Urinary bladder (tissue), 4 donors: ENCODE data around the gene DRC7. TPM values are rescaled to one million over a fixed set of nuclear protein-coding genes. Genes with fewer than 3 reads are reported as not detected.

ENCODE experiments used
- DNase-seq: peaks from one replicate; pipeline ENCODE4 v3.0.0-alpha.2; 2015; ENCODE audit errors: extremely low spot score
- H3K27ac ChIP-seq: one replicate; pipeline ENCODE4 v1.5.1; 2013; ENCODE audit warnings: low read depth, mild to moderate bottlenecking, moderate library complexity
- H3K36me3 ChIP-seq: one replicate; pipeline ENCODE4 v1.6.1; 2013; ENCODE audit warnings: mild to moderate bottlenecking, moderate library complexity; ENCODE audit not compliant: insufficient read depth
- H3K4me1 ChIP-seq: one replicate; pipeline ENCODE4 v1.6.1; 2013; ENCODE audit warnings: mild to moderate bottlenecking, moderate library complexity; ENCODE audit not compliant: insufficient read depth
- H3K4me3 ChIP-seq: one replicate; pipeline ENCODE4 v1.5.1; 2013; ENCODE audit warnings: low read depth, low read length
- WGBS: extraction: QIAGEN DNeasy Blood & Tissue Kit; methylation state at CpG from one replicate; pipeline ENCODE4 v1.1.7; 2013; 5-methylcytosine and 5-hydroxymethylcytosine counted together
- polyA plus RNA-seq: library from polyadenylated mRNA; stranded (reverse); fragments of 200-250 nt; gene quantifications from one replicate; pipeline ENCODE4 v1.2.3, GENCODE V29; 2013
- total RNA-seq: library from RNA; depleted of rRNA; stranded (reverse); fragments of >200 nt; gene quantifications from one replicate; pipeline ENCODE4 v1.2.3, GENCODE V29; 2014
- donor health status: healthy with polysubstance abuse.
- donor health status: healthy.

The DRC7 gene
- total and polyA plus RNA-seq, 2 donors, result not detected

DNA sequence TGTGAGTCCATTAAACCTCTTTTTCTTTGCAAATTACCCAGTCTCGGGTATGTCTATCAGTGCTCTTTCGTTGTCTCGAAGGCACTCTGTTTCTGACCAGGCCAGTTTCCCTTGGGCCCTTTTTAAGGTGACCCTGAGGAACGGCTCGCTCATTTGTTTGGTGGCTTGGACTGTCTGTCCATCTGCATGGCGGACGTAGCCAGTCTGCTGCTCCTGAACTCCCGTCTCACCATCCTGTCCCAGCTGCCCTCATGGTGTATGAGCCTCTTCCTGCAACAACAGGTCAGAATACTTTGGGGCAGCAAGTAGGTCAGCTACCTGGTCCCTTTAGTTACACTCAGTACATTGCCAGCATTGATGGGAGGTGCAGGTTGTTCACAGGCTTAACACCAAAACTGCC, 19.0 kb downstream of the DRC7 start:
- Histone ChIP-seq H3K27ac (no peak overlapping the region), H3K36me3 (no peaks in the 10 kb centered on the region), H3K4me3 (no peak overlapping the region), H3K4me1 (no peaks in the 10 kb centered on the region)
- 88% methylated on average over 8 of the region's 8 CpGs for WGBS
- no peak for DNase-seq

DNA sequence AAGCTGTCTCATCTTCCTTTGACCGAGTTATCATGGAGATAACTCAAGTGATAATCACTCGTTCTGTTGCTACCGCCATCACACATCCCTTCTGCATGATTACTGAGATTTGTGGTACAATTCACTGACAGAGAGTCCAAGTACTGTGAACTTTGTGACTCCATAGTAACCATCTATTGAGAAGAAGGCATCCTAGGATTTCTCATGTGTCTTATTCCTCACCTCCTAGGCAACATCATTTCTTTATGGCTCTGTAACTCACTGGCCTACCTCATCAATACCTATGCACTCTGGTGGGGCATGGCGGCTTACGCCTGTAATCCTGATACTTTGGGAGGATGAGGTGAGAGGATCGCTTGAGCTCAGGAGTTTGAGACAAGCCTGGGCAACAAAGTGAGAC, 19.4 kb downstream of the DRC7 start:
- DNase-seq, result no peak
- WGBS, result 84% methylated on average over 6 of the region's 6 CpGs
- no peaks in the 10 kb centered on the region for H3K4me1 ChIP-seq
- no peaks in the 10 kb centered on the region for H3K36me3 ChIP-seq
- H3K27ac ChIP-seq, result no peak overlapping the region
- no peak overlapping the region for H3K4me3 ChIP-seq

DNA sequence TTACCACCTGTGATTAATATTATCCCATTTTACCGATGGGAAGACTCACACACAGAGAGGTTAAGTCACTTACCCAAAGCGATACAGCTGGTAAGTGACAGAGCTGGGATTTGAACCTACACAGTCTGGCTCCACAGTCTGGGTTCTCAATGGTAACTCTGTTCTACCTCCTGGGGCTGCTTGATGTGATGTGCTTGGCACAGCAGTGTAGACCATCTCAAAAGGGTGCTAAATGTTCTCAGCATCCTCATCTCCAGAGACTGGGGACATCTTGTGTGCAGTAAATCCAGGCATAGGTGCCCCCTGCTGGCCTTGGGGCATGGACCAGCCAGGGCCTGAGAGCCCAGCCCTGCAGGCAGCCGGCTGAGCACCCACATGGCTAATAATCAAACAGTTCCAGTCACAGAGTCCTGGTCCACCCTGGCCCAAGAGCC, 25.6 kb downstream of the DRC7 start:
- no peak for DNase-seq
- WGBS, result 71% methylated on average over 3 of the region's 3 CpGs
- H3K4me3 ChIP-seq, result no peak overlapping the region
- H3K4me1 ChIP-seq, result no peaks in the 10 kb centered on the region
- H3K27ac ChIP-seq, result no peak overlapping the region
- H3K36me3 ChIP-seq, result no peaks in the 10 kb centered on the region

DNA sequence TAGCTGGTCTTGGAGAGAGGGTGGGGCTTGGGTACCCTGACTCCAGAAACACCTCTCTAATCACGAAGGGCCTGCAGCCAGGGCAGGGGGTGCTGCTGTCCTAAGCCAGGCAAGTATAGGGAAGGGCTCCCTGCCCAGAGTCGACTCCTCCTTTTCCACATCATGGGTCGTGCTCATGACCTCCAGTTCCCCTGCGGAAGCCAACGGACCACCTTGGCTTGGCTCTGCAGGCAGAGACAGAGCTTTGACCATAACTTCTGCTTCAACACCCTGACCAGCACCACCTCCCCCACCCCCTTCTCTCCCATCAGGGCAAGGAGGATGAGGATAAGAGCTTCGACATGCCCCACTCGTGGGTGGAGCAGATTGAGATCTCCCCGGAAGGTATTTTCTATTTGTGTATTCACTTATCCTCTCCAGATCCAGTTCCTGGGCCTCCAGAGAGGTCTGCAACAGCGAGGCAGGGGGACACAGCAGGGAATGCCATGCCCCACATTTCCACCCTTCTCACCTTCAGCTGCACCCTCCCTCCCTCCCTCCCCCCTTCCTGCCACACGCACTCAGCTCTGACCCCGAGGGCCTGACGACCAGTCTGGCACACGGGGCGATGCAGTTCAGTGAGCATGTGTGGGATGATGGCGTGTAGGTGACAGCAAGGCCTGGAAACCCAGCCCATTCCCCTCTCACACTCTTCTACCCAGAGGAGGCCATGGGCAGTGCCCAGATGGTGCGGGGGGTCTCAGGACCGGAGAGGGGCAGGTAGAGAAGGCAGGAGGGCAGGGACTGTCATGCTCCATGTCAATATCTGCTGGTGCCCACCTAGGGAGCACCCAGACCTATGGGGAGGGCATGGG, 27.0 kb downstream of the DRC7 start:
- H3K27ac ChIP-seq, result no peak overlapping the region
- 72% methylated on average over 17 of the region's 17 CpGs for WGBS
- no peak for DNase-seq
- H3K36me3 ChIP-seq, result no peaks in the 10 kb centered on the region
- no peaks in the 10 kb centered on the region for H3K4me1 ChIP-seq
- no peak overlapping the region for H3K4me3 ChIP-seq

DNA sequence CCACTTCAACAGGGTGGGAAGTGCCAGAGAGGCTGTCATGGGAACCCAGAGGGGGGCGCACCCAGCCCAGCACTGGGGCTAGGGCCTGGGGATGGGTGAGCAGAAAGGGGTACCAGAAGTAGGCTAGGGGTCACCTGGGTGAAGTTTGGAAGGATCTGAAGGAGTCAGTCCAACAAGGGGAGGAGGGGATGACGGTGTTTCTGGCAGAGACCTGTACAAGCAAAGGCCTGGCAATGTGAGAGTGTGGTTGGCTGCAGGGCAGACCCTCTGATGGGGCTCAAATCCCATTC, 27.5 kb downstream of the DRC7 start:
- Histone ChIP-seq H3K36me3 (no peaks in the 10 kb centered on the region), H3K27ac (no peak overlapping the region), H3K4me1 (no peaks in the 10 kb centered on the region), H3K4me3 (no peak overlapping the region)
- 88% methylated on average over 2 of the region's 2 CpGs for WGBS
- DNase-seq, result no peak

DNA sequence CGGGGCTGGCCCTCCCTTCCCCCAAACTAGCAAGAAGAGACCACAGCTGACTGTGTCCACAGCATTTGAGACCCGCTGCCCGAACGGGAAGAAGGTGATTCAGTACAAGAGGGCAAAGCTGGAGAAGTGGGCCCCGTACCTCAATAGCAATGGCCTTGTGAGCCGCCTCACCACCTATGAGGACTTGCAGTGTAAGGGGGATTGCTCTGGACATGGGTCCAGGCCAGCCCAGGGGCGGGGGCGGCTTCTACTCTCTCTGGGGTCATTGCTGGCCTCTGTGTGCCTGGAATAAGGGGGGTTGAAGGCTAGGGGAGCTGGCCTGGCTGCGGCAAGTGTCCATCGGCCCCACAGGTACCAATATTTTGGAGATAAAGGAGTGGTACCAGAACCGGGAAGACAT, 28.0 kb downstream of the DRC7 start:
- Histone ChIP-seq H3K27ac (no peak overlapping the region), H3K36me3 (no peaks in the 10 kb centered on the region), H3K4me1 (no peaks in the 10 kb centered on the region), H3K4me3 (no peak overlapping the region)
- WGBS, result 82% methylated on average over 11 of the region's 11 CpGs
- no peak for DNase-seq

DNA sequence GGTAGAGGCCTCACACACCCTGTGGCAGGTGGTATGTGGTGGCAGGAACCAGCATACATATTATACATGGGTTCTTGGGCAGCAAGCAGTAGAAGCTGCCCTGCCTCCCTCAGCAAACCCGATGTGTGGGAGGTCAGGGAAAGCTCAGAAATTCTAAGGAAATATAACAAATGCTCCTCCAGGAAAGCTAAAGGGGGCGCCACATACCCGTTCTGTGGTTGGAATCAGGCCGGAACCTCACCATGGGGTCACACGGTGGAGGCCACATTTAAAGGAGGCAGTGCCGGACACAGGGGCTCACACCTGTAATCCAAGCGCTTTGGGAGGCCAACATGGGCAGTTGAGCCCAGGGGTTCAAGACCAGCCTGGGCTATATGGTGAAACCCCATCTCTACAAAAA, 28.6 kb downstream of the DRC7 start:
- no peak for DNase-seq
- WGBS, result 75% methylated on average over 7 of the region's 7 CpGs
- Histone ChIP-seq H3K36me3 (no peaks in the 10 kb centered on the region), H3K4me1 (no peaks in the 10 kb centered on the region), H3K4me3 (no peak overlapping the region), H3K27ac (no peak overlapping the region)

DNA sequence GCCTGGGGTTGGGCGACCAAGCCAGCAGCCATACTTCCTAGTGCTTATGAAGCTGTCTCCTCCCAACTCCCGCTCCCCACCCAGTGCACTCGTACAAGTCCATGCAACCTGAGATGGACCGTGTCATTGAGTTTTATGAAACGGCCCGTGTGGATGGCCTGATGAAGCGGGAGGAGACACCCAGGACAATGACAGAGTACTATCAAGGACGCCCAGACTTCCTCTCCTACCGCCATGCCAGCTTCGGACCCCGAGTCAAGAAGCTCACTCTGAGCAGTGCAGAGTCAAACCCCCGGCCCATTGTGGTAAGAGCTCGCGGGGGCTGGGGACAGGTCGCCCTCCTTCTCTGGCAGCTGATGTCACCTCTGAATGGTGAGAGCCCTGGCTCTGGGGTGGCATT, 29.9 kb downstream of the DRC7 start:
- Histone ChIP-seq H3K4me3 (no peak overlapping the region), H3K4me1 (no peaks in the 10 kb centered on the region), H3K36me3 (no peaks in the 10 kb centered on the region), H3K27ac (no peak overlapping the region)
- 81% methylated on average over 15 of the region's 15 CpGs for WGBS
- no peak for DNase-seq

DNA sequence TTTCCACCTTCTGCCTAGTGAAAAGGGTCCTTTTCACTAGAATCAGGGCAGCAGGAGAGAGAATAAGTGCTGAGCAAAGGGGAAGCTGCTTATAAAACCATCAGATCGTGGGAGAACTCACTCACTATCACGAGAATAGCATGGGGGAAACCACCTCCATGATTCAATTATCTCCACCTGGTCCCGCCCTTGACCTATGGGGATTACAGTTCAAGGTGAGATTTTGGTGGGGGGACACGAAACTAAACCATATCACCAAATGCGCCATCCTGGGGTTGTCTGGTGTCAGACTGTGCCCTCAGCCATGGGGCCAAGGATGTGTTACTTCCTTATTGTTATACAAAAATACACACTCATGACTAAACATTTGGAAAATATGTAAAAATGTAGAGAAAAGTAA, 30.5 kb downstream of the DRC7 start:
- WGBS, result 57% methylated on average over 5 of the region's 5 CpGs
- Histone ChIP-seq H3K4me3 (no peak overlapping the region), H3K4me1 (no peaks in the 10 kb centered on the region), H3K27ac (no peak overlapping the region), H3K36me3 (no peaks in the 10 kb centered on the region)
- DNase-seq, result no peak

DNA sequence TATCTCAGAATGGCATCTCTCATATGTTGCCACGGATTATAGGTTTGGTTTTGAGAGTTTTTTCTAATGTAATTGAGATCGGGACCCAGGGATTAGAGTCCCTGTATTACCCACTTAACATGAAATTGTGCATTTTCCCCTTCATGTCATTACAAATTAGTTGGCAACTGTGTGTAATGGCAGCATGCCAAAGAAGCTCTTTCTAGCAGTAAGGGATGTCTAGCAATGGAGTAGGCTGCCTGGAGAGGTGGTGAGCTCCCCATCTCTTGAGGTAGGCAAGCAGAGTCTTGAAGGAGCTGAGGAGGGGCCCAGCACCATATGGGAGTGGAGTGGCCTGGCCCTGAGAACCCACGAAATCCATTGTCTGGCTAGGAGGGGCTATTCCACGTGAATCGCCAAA, 30.9 kb downstream of the DRC7 start:
- DNase-seq, result no peak
- H3K4me3 ChIP-seq, result no peak overlapping the region
- H3K36me3 ChIP-seq, result no peaks in the 10 kb centered on the region
- no peaks in the 10 kb centered on the region for H3K4me1 ChIP-seq
- H3K27ac ChIP-seq, result no peak overlapping the region
- 70% methylated on average over 5 of the region's 5 CpGs for WGBS

DNA sequence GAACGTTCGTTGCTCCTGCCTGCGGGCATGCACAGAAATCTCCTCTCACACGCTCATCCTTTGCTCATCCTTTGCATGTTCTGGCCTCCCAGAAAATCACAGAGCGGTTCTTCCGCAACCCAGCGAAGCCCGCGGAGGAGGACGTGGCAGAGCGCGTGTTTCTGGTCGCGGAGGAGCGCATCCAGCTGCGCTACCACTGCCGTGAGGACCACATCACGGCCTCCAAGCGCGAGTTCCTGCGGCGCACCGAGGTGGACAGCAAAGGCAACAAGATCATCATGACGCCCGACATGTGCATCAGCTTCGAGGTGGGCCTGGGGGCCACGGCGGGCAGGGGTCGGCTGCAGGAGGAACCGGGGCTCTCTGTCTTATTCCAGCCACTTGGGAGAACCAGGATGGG, 31.4 kb downstream of the DRC7 start:
- Histone ChIP-seq H3K36me3 (no peaks in the 10 kb centered on the region), H3K4me1 (no peaks in the 10 kb centered on the region), H3K4me3 (no peak overlapping the region), H3K27ac (no peak overlapping the region)
- DNase-seq, result no peak
- WGBS, result 92% methylated on average over 30 of the region's 30 CpGs

DNA sequence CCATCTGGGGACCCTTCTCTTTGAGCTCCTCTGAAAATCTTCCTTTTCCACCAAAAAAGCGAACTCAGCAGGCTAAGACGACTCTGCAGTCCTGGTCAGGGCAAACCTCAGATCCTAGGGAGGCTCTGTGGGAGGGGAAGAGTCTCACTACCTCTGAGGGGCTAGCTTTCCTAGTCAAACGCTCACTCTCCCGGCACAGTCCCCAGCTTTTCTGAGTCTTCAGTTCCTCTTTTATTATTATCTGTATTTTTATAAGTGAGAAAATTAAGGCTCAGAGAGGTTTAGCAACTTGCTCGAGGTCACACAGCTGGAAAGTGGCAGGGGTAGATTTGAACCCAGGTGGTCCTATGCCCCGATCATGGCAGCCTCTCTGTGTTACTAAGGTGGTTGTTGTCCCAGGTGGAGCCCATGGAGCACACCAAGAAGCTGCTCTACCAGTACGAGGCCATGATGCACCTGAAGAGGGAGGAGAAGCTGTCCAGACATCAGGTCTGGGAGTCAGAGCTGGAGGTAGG, 31.9 kb downstream of the DRC7 start:
- Histone ChIP-seq H3K27ac (no peak overlapping the region), H3K4me1 (no peaks in the 10 kb centered on the region), H3K4me3 (no peak overlapping the region), H3K36me3 (no peaks in the 10 kb centered on the region)
- no peak for DNase-seq
- WGBS, result 86% methylated on average over 7 of the region's 7 CpGs

DNA sequence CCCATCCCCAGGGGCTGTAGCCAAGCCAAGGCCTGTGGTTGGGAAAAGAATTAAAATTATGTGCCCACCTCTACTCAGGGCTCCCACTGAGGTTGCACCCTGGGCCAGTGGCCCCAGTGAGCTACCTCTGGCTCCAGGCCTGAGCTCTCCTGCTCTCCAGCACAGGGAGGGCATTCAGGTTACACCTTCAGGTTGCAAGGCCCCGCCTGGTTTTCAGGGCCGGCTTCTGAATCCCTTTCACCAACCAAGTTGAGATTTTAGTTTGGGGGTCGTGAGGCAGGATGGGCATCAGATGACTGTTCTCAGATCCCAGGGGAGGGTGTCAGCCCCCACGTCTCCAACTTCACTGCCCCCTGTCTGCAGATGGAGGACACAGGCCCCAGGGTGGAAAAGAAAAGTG, 33.0 kb downstream of the DRC7 start:
- Histone ChIP-seq H3K4me1 (no peaks in the 10 kb centered on the region), H3K27ac (no peak overlapping the region), H3K36me3 (no peaks in the 10 kb centered on the region), H3K4me3 (no peak overlapping the region)
- 59% methylated on average over 4 of the region's 4 CpGs for WGBS
- DNase-seq, result no peak

DNA sequence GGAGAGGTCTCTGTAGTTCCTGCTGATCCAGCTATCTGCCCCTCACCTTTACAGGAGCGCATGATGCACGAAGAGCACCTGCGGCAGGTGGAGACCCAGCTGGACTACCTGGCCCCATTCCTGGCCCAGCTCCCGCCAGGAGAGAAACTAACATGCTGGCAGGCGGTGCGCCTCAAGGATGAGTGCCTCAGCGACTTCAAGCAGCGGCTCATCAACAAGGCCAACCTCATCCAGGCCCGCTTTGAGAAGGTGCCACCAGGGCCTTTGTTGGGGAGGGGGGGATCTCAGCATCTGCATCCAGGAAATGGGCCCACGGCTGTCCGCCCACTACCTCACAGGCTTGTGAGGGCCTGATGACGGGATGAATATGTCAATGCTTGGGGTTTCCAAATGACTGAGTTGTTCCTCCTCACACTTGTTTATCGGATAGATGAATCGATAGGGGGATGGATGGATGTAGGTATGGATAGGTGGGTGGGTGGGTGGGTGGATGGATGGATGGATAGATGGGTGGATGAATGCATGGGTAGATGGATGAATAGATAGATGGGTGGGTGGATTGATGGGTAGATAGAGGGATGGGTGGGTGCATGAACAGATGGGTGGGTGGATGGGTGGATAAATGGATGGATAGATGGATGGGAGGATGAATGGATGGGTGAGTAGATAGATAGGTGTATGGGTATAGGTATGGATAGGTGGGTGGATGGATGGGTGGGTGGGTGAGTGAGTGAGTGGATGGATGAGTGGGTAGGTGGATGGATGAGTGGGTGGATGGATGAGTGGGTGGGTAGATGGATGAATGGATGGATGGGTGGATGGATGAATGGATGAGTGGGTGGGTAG, 34.0 kb downstream of the DRC7 start:
- Histone ChIP-seq H3K4me3 (no peak overlapping the region), H3K4me1 (no peaks in the 10 kb centered on the region), H3K27ac (no peak overlapping the region), H3K36me3 (no peaks in the 10 kb centered on the region)
- no peak for DNase-seq
- WGBS, result 97% methylated on average over 14 of the region's 14 CpGs
